H9 (cell line): ENCODE data around the gene ASPRV1. TPM values are rescaled to one million over a fixed set of nuclear protein-coding genes. Genes with fewer than 3 reads are reported as not detected.
A peak's percentile ranks its signal among the peaks of the same experiment; 100 is the strongest.

Source experiments
- DNase-seq: peaks from one replicate; pipeline ENCODE4 v3.0.0-alpha.2; 2017
- H2AFZ ChIP-seq: one replicate; pipeline ENCODE4 v1.6.1; 2013; ENCODE audit warnings: mild to moderate bottlenecking, low read length, control low read depth, moderate library complexity
- H2AK5ac ChIP-seq: 2 replicates; pipeline ENCODE4 v1.6.1; 2013; ENCODE audit warnings: low read length, control low read depth, mixed read lengths; ENCODE audit not compliant: insufficient read length
- H2BK120ac ChIP-seq: one replicate; pipeline ENCODE4 v1.6.1; 2013; ENCODE audit warnings: low read depth, mild to moderate bottlenecking, low read length, control low read depth, inconsistent platforms; ENCODE audit not compliant: poor library complexity, severe bottlenecking
- H2BK12ac ChIP-seq: 2 replicates; pipeline ENCODE4 v1.6.1; 2013; ENCODE audit warnings: low read length, control low read depth, mixed read lengths, low read depth; ENCODE audit not compliant: insufficient read length
- H2BK15ac ChIP-seq: 2 replicates; pipeline ENCODE4 v1.6.1; 2013; ENCODE audit warnings: low read depth, low read length, control low read depth
- H2BK20ac ChIP-seq: one replicate; pipeline ENCODE4 v1.6.1; 2013; ENCODE audit warnings: low read depth, mild to moderate bottlenecking, low read length, control low read depth, inconsistent platforms; ENCODE audit not compliant: poor library complexity, severe bottlenecking
- H2BK5ac ChIP-seq: 2 replicates; pipeline ENCODE4 v1.6.1; 2013; ENCODE audit warnings: low read length, control low read depth, mixed read lengths; ENCODE audit not compliant: insufficient read length
- H3K14ac ChIP-seq: 2 replicates; pipeline ENCODE4 v1.6.1; 2013; ENCODE audit warnings: low read length, control low read depth; ENCODE audit not compliant: insufficient read depth
- H3K18ac ChIP-seq: 2 replicates; pipeline ENCODE4 v1.6.1; 2013; ENCODE audit warnings: low read depth, mild to moderate bottlenecking, mixed read lengths, low read length, control low read depth; ENCODE audit not compliant: insufficient read length
- H3K23ac ChIP-seq: 2 replicates; pipeline ENCODE4 v1.6.1; 2013; ENCODE audit warnings: low read length, control low read depth, mixed read lengths, low read depth; ENCODE audit not compliant: insufficient read length
- H3K23me2 ChIP-seq: 2 replicates; pipeline ENCODE4 v1.6.1; 2013; ENCODE audit warnings: low read depth, mild to moderate bottlenecking, mixed read lengths, low read length, control low read depth; ENCODE audit not compliant: insufficient read length, poor library complexity, severe bottlenecking
- H3K27ac ChIP-seq: 2 replicates; pipeline ENCODE4 v1.5.1; 2013; ENCODE audit warnings: low read length, control low read depth, mixed read lengths, low read depth; ENCODE audit not compliant: insufficient read length
- H3K27me3 ChIP-seq: 2 replicates; pipeline ENCODE4 v1.6.1; 2013; ENCODE audit warnings: low read length, control low read depth, inconsistent platforms; ENCODE audit not compliant: insufficient read depth
- H3K4ac ChIP-seq: 2 replicates; pipeline ENCODE4 v1.6.1; 2013; ENCODE audit warnings: low read depth, mild to moderate bottlenecking, control low read depth, inconsistent platforms, low read length, moderate library complexity
- H3K4me1 ChIP-seq: 2 replicates; pipeline ENCODE4 v1.6.1; 2013; ENCODE audit warnings: low read length, control low read depth, inconsistent platforms; ENCODE audit not compliant: insufficient read depth
- H3K4me2 ChIP-seq: 2 replicates; pipeline ENCODE4 v1.6.1; 2013; ENCODE audit warnings: low read length, control low read depth, mixed read lengths; ENCODE audit not compliant: insufficient read length, insufficient read depth
- H3K56ac ChIP-seq: 2 replicates; pipeline ENCODE4 v1.6.1; 2013; ENCODE audit warnings: low read depth, mild to moderate bottlenecking, mixed read lengths, low read length, control low read depth; ENCODE audit not compliant: insufficient read length
- H3K79me1 ChIP-seq: 2 replicates; pipeline ENCODE4 v1.6.1; 2013; ENCODE audit warnings: low read depth, mild to moderate bottlenecking, moderate library complexity, low read length, control low read depth, inconsistent platforms; ENCODE audit not compliant: insufficient read depth, poor library complexity, severe bottlenecking
- H3K79me2 ChIP-seq: 2 replicates; pipeline ENCODE4 v1.6.1; 2013; ENCODE audit warnings: low read length, control low read depth, inconsistent platforms; ENCODE audit not compliant: insufficient read depth
- H3K9ac ChIP-seq: 2 replicates; pipeline ENCODE4 v1.6.1; 2013; ENCODE audit warnings: low read length, control low read depth, mixed read lengths; ENCODE audit not compliant: insufficient read length; ENCODE audit errors: extremely low read depth
- H3K9me3 ChIP-seq: one replicate; pipeline ENCODE4 v1.6.1; 2013; ENCODE audit warnings: low read depth, low read length, inconsistent platforms; ENCODE audit not compliant: control insufficient read depth
- H3T11ph ChIP-seq: one replicate; pipeline ENCODE4 v1.6.1; 2013; ENCODE audit warnings: mild to moderate bottlenecking, low read length, control low read depth, inconsistent platforms
- H4K20me1 ChIP-seq: one replicate; pipeline ENCODE4 v1.6.1; 2013; ENCODE audit not compliant: control insufficient read depth, insufficient read length, insufficient read depth
- H4K5ac ChIP-seq: 2 replicates; pipeline ENCODE4 v1.6.1; 2013; ENCODE audit warnings: low read depth, mild to moderate bottlenecking, mixed read lengths, low read length, control low read depth; ENCODE audit not compliant: insufficient read length
- H4K8ac ChIP-seq: replicated peaks from 2 replicates; pipeline ENCODE4 v1.6.1; 2013; ENCODE audit warnings: low read length, control low read depth, mixed read lengths, low read depth; ENCODE audit not compliant: insufficient read length
- H4K91ac ChIP-seq: 2 replicates; pipeline ENCODE4 v1.6.1; 2013; ENCODE audit warnings: low read depth, mild to moderate bottlenecking, moderate library complexity, mixed read lengths, low read length, control low read depth; ENCODE audit not compliant: insufficient read length
- H3K27ac Mint-ChIP-seq, 3 experiments: 2 replicates in 2 of 3; 3 replicates in 1 of 3; pipeline ENCODE4 v1.8.0; 2020 to 2021; ENCODE audit warnings: mixed read lengths in 3 of 3, mild to moderate bottlenecking in 1 of 3, moderate library complexity in 1 of 3
- H3K27me3 Mint-ChIP-seq: 2 replicates; pipeline ENCODE4 v1.8.0; 2021; ENCODE audit warnings: low read depth, mild to moderate bottlenecking, moderate library complexity, mixed read lengths
- H3K36me3 Mint-ChIP-seq, 3 experiments: 2 replicates in 2 of 3; 3 replicates in 1 of 3; pipeline ENCODE4 v1.8.0; 2020 to 2021; ENCODE audit warnings: low read depth in 3 of 3, mixed read lengths in 3 of 3; ENCODE audit not compliant: insufficient read depth in 1 of 3
- H3K4me1 Mint-ChIP-seq, 2 experiments: 2 replicates each; pipeline ENCODE4 v1.8.0; 2020; ENCODE audit warnings: mixed read lengths in 2 of 2
- H3K4me3 Mint-ChIP-seq, 2 experiments: 2 replicates in 1 of 2; 3 replicates in 1 of 2; pipeline ENCODE4 v1.8.0; 2020 to 2021; ENCODE audit warnings: mild to moderate bottlenecking in 2 of 2, mixed read lengths in 2 of 2, moderate library complexity in 1 of 2
- H3K9me3 Mint-ChIP-seq, 2 experiments: 2 replicates in 1 of 2; 3 replicates in 1 of 2; pipeline ENCODE4 v1.8.0; 2020; ENCODE audit warnings: mild to moderate bottlenecking in 2 of 2, mixed read lengths in 2 of 2, moderate library complexity in 1 of 2
- CTCF ChIP-seq: fragments of 200-600 bp; sonication (generic); conservative IDR thresholded peaks from 3 replicates; pipeline ENCODE4 v1.8.0; 2021; ENCODE audit warnings: antibody characterized with exemption, mild to moderate bottlenecking
- WGBS: extraction: QIAGEN DNeasy Blood & Tissue Kit; methylation state at CpG from one replicate; pipeline ENCODE4 v1.1.7; 2013; ENCODE audit warnings: missing lambda C conversion rate, low lambda C conversion rate, mixed read lengths; ENCODE audit not compliant: insufficient read length; ENCODE audit errors: extremely low coverage; 5-methylcytosine and 5-hydroxymethylcytosine counted together
- total RNA-seq: library from RNA; stranded (reverse); gene quantifications from 2 replicates; pipeline ENCODE4 v1.2.1, GENCODE V29; 2021

The ASPRV1 gene
- total RNA-seq, 1 experiment from 2014 or later, result 0.57 TPM

DNA sequence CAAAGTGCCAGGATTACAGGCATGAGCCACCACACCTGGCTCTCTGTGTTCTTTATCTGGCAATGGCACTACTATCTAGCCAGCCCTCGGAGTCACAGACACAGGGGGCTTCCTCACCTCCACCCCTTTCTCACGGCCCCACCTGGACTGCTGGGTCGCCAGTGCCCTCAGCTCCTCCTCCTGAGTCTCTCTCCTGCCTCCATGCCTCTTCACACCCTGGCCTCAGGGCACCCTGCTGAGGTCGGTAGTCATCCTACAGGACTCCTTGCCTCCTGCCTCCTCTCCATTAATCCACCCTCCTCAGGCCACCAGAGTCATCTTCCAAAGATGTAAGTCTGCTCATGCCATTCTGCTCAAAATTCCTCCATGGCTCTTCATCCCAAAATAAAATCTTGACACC, 8.6 kb upstream of the ASPRV1 start:
- Mint-ChIP-seq H3K36me3 (no peaks in the 10 kb centered on the region), H3K9me3 (no peaks in the 10 kb centered on the region), H3K27ac (no peak overlapping the region), H3K4me1 (peaks cover 5 to 6% of the 10 kb centered on the region in 2 experiments), H3K4me3 (0 out of 5 replicates have a peak overlapping the region, but pooled peaks of 1 of the 2 experiments have one; percentile 28), H3K27me3 (peaks cover 3% of the 10 kb centered on the region)
- no peak overlapping the region for H4K8ac ChIP-seq
- no peak overlapping the region for H4K91ac ChIP-seq
- H3K9ac ChIP-seq, result no peak overlapping the region
- H3K14ac ChIP-seq, result no peak overlapping the region
- no peak overlapping the region for H3K4ac ChIP-seq
- no peak overlapping the region for H3K23ac ChIP-seq
- no peaks in the 10 kb centered on the region for H3K23me2 ChIP-seq
- H3K9me3 ChIP-seq, result no peaks in the 10 kb centered on the region
- H4K20me1 ChIP-seq, result peaks cover 3% of the 10 kb centered on the region
- no peak for DNase-seq
- H2BK12ac ChIP-seq, result no peak overlapping the region
- TF ChIP-seq CTCF, result no peak
- WGBS, result no CpG with 5 or more reads among the region's 4 CpGs
- H3K27me3 ChIP-seq, result no peaks in the 10 kb centered on the region; the same call in 1 of the 2 replicates
- H3K27ac ChIP-seq, result no peak overlapping the region
- no peak overlapping the region for H3K56ac ChIP-seq
- H4K5ac ChIP-seq, result no peak overlapping the region
- no peaks in the 10 kb centered on the region for H3K79me1 ChIP-seq
- H2BK20ac ChIP-seq, result no peak overlapping the region
- no peak overlapping the region for H3K4me2 ChIP-seq
- H2BK120ac ChIP-seq, result no peak overlapping the region
- no peak overlapping the region for H2BK5ac ChIP-seq
- no peak overlapping the region for H2AK5ac ChIP-seq
- H3K4me1 ChIP-seq, result no peaks in the 10 kb centered on the region
- no peak overlapping the region for H3T11ph ChIP-seq
- no peak overlapping the region for H2BK15ac ChIP-seq
- H3K18ac ChIP-seq, result no peak overlapping the region
- no peak overlapping the region for H2AFZ ChIP-seq
- no peaks in the 10 kb centered on the region for H3K79me2 ChIP-seq
